ENCODE measurements around the gene ROCK2. TPM values are rescaled to one million over a fixed set of nuclear protein-coding genes. Genes with fewer than 3 reads are reported as not detected.
"Not testable (repeated sequence)": the region's sequence is repeated elsewhere in the genome, so short reads cannot be mapped to it uniquely, and the experiment has no call there.

Gene ROCK2
- total RNA-seq, 1 donor from 2014 or later = 61.4 TPM

- peaks cover 12% of the 10 kb centered on the region for H3K36me3 Mint-ChIP-seq (ENCODE audit: low read depth)
- H3K9me3 Mint-ChIP-seq (ENCODE audit: low read depth) = no peaks in the 10 kb centered on the region
- peaks cover 31% of the 10 kb centered on the region for H3K4me1 Mint-ChIP-seq (ENCODE audit: low read depth)
- no peak for DNase-seq (ENCODE audit: low spot score)
- no peak overlapping the region for H3K27ac Mint-ChIP-seq (ENCODE audit: unreplicated experiment)
- H3K27me3 Mint-ChIP-seq (ENCODE audit: low read depth) = no peaks in the 10 kb centered on the region
- H3K4me3 Mint-ChIP-seq (ENCODE audit: unreplicated experiment) = no peak overlapping the region
- no peak for TF ChIP-seq CTCF (IDR thresholded peaks at IDR 0.05)
These were observed 73.5 kb downstream of the ROCK2 start for GRCh38 chr2:11270891-11271290.

GRCh38 chr2:11267931-11268330, 76.5 kb downstream of the ROCK2 start:
- H3K27ac Mint-ChIP-seq (ENCODE audit: unreplicated experiment) = no peak overlapping the region
- no peaks in the 10 kb centered on the region for H3K9me3 Mint-ChIP-seq (ENCODE audit: low read depth)
- no peak for TF ChIP-seq CTCF (IDR thresholded peaks at IDR 0.05)
- peaks cover 12% of the 10 kb centered on the region for H3K36me3 Mint-ChIP-seq (ENCODE audit: low read depth)
- peaks cover 20% of the 10 kb centered on the region for H3K4me1 Mint-ChIP-seq (ENCODE audit: low read depth)
- DNase-seq (ENCODE audit: low spot score) = no peak
- no peak overlapping the region for H3K4me3 Mint-ChIP-seq (ENCODE audit: unreplicated experiment)
- no peaks in the 10 kb centered on the region for H3K27me3 Mint-ChIP-seq (ENCODE audit: low read depth)

GRCh38 chr2:11264818-11265217, 79.6 kb downstream of the ROCK2 start:
- H3K36me3 Mint-ChIP-seq (ENCODE audit: low read depth) = peaks cover 8% of the 10 kb centered on the region
- no peaks in the 10 kb centered on the region for H3K9me3 Mint-ChIP-seq (ENCODE audit: low read depth)
- peaks cover 15% of the 10 kb centered on the region for H3K4me1 Mint-ChIP-seq (ENCODE audit: low read depth)
- no peak overlapping the region for H3K4me3 Mint-ChIP-seq (ENCODE audit: unreplicated experiment)
- no peak overlapping the region for H3K27ac Mint-ChIP-seq (ENCODE audit: unreplicated experiment)
- no peak for DNase-seq (ENCODE audit: low spot score)
- H3K27me3 Mint-ChIP-seq (ENCODE audit: low read depth) = no peaks in the 10 kb centered on the region
- TF ChIP-seq CTCF (IDR thresholded peaks at IDR 0.05) = no peak

- no peak for DNase-seq (ENCODE audit: low spot score)
- Mint-ChIP-seq H3K4me1 (ENCODE audit: low read depth) (peaks cover 15% of the 10 kb centered on the region), H3K36me3 (ENCODE audit: low read depth) (peaks cover 7% of the 10 kb centered on the region), H3K27me3 (ENCODE audit: low read depth) (no peaks in the 10 kb centered on the region), H3K27ac (ENCODE audit: unreplicated experiment) (no peak overlapping the region), H3K9me3 (ENCODE audit: low read depth) (no peaks in the 10 kb centered on the region), H3K4me3 (ENCODE audit: unreplicated experiment) (no peak overlapping the region)
- no peak for TF ChIP-seq CTCF (IDR thresholded peaks at IDR 0.05)
These were observed 80.4 kb downstream of the ROCK2 start for GRCh38 chr2:11264007-11264406.

- peaks cover 22% of the 10 kb centered on the region for H3K4me1 Mint-ChIP-seq (ENCODE audit: low read depth)
- no peak for DNase-seq (ENCODE audit: low spot score)
- H3K27ac Mint-ChIP-seq (ENCODE audit: unreplicated experiment) = no peak overlapping the region
- H3K4me3 Mint-ChIP-seq (ENCODE audit: unreplicated experiment) = no peak overlapping the region
- no peaks in the 10 kb centered on the region for H3K27me3 Mint-ChIP-seq (ENCODE audit: low read depth)
- H3K36me3 Mint-ChIP-seq (ENCODE audit: low read depth) = peaks cover 5% of the 10 kb centered on the region
- H3K9me3 Mint-ChIP-seq (ENCODE audit: low read depth) = no peaks in the 10 kb centered on the region
- TF ChIP-seq CTCF (IDR thresholded peaks at IDR 0.05) = no peak
These were observed 81.3 kb downstream of the ROCK2 start for GRCh38 chr2:11263177-11263576.

GRCh38 chr2:11262438-11262837, 82.0 kb downstream of the ROCK2 start:
- not testable (repeated sequence) for H3K9me3 Mint-ChIP-seq (ENCODE audit: low read depth); H3K27ac Mint-ChIP-seq (ENCODE audit: unreplicated experiment); DNase-seq (ENCODE audit: low spot score); H3K36me3 Mint-ChIP-seq (ENCODE audit: low read depth); H3K27me3 Mint-ChIP-seq (ENCODE audit: low read depth); H3K4me3 Mint-ChIP-seq (ENCODE audit: unreplicated experiment)
- H3K4me1 Mint-ChIP-seq (ENCODE audit: low read depth) = peaks cover 26% of the 10 kb centered on the region

- not testable (repeated sequence) for H3K9me3 Mint-ChIP-seq (ENCODE audit: low read depth); DNase-seq (ENCODE audit: low spot score); H3K36me3 Mint-ChIP-seq (ENCODE audit: low read depth); H3K27me3 Mint-ChIP-seq (ENCODE audit: low read depth); H3K4me3 Mint-ChIP-seq (ENCODE audit: unreplicated experiment); H3K27ac Mint-ChIP-seq (ENCODE audit: unreplicated experiment)
- H3K4me1 Mint-ChIP-seq (ENCODE audit: low read depth) = peaks cover 26% of the 10 kb centered on the region
These were observed 82.9 kb downstream of the ROCK2 start for GRCh38 chr2:11261564-11261963.

All from chondrocyte (in vitro differentiated cells).